Posterior cingulate gyrus (tissue), 11 donors: ENCODE results near the gene SLC22A16.

Experiments
- DNase-seq, 10 donors: peaks; one replicate each; pipeline versions ENCODE4 v3.0.0 to v3.0.0-alpha.2; 2020 to 2021; ENCODE audit warnings: mixed read lengths in 3 of 10
- intact Hi-C: fragments of 100-400 bp; cut with DNase I; formaldehyde crosslinking; loops from one replicate; pipeline ENCODE4 v1.15.1; 2023

SLC22A16 gene

GRCh38 chr6:110449541-110449895, 26.9 kb downstream of the SLC22A16 start:
- DNase-seq: no peak
- intact Hi-C loops: no loop called here

- no peak for DNase-seq
- intact Hi-C loops: no loop called here
These were observed 27.4 kb downstream of the SLC22A16 start for GRCh38 chr6:110448846-110449540.

- no peak for DNase-seq
- intact Hi-C loops: no loop called here
These were observed 28.7 kb downstream of the SLC22A16 start for GRCh38 chr6:110447761-110448160.

- intact Hi-C loops: no loop called here
- DNase-seq: no peak
These were observed 30.0 kb downstream of the SLC22A16 start for GRCh38 chr6:110446405-110446804.

GRCh38 chr6:110440026-110440425, 36.4 kb downstream of the SLC22A16 start:
- intact Hi-C loops: no loop called here
- no peak for DNase-seq

- DNase-seq: no peak
- intact Hi-C loops: no loop called here
These were observed 37.1 kb downstream of the SLC22A16 start for GRCh38 chr6:110439356-110439755.

- intact Hi-C loops: no loop called here
These were observed 41.3 kb downstream of the SLC22A16 start for GRCh38 chr6:110434961-110435602.

GRCh38 chr6:110432285-110432900, 44.0 kb downstream of the SLC22A16 start:
- DNase-seq: no peak
- intact Hi-C loops: no loop called here

More at GRCh38 chr6:110434961-110435602, 41.3 kb downstream of the SLC22A16 start:
- DNase-seq: no peak

GRCh38 chr6:110430741-110431140, 45.7 kb downstream of the SLC22A16 start:
- intact Hi-C loops: no loop called here
- no peak for DNase-seq

GRCh38 chr6:110430236-110430635, 46.2 kb downstream of the SLC22A16 start:
- no peak for DNase-seq
- intact Hi-C loops: no loop called here

- intact Hi-C loops: no loop called here
- no peak for DNase-seq
These were observed 48.3 kb downstream of the SLC22A16 start for GRCh38 chr6:110428153-110428552.

- no peak for DNase-seq
- intact Hi-C loops: no loop called here
These were observed 50.6 kb downstream of the SLC22A16 start for GRCh38 chr6:110425816-110426215.

- DNase-seq: no peak
- intact Hi-C loops: no loop called here
These were observed 54.0 kb downstream of the SLC22A16 start for GRCh38 chr6:110422444-110422822.

- intact Hi-C loops: no loop called here
- no peak for DNase-seq
These were observed 54.5 kb downstream of the SLC22A16 start for GRCh38 chr6:110421749-110422443.

- no peak for DNase-seq
- intact Hi-C loops: no loop called here
These were observed 57.2 kb downstream of the SLC22A16 start for GRCh38 chr6:110419028-110419739.

GRCh38 chr6:110418594-110418993, 57.8 kb downstream of the SLC22A16 start:
- no peak for DNase-seq
- intact Hi-C loops: no loop called here

GRCh38 chr6:110415086-110415916, 61.1 kb downstream of the SLC22A16 start, which contains the start of gene DDO:
DDO (minus strand) TSS chr6:110415575; CDS start chr6:110413462, 2,113 bp downstream.
- intact Hi-C loops: no loop called here
- DNase-seq: peak; percentile 65 to 96 (median 72)

GRCh38 chr6:110414669-110415068, 61.7 kb downstream of the SLC22A16 start:
- intact Hi-C loops: no loop called here
- no peak for DNase-seq

GRCh38 chr6:110412360-110412759, 64.1 kb downstream of the SLC22A16 start:
- intact Hi-C loops: no loop called here
- DNase-seq: no peak

GRCh38 chr6:110410511-110410910, 65.9 kb downstream of the SLC22A16 start:
- DNase-seq: no peak
- intact Hi-C loops: no loop called here
